Measurements from ENCODE around the gene TBCC. TPM values are rescaled to one million over a fixed set of nuclear protein-coding genes. Genes with fewer than 3 reads are reported as not detected.

TBCC gene
- total and polyA plus RNA-seq, 2 of the 8 experiments (the other 6 are each of a cell fraction or from before 2014, with no cell fraction given) = 22.7 to 25.5 TPM

DNA sequence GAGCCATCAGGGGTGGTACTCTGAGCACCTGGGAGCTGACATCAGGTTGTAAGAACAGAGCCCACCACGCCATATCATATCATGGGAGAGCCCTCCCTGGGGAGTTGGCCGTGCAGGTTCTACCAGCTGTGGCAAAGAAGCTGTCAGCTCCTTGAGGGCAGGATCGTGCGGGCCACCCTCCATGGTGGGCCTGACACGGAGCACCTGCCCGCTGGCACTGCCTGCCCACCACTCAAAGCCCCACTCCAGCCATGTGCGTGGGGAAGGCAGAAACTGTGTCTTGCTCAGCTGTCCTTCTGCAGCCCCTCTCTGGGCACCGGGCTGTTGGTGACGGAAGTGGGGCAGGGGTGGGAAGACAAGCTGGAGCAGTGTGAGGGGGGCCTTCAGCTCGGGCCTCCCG lies 37.8 kb downstream of the TBCC start (continued):
- TF ChIP-seq CTCF (IDR thresholded peaks at IDR 0.05; ENCODE audit: control extremely low read depth in 1 of 3, insufficient read depth in 1 of 3, low read depth in 1 of 3, low read length in 3 of 3) (no peak), SIN3A (conservative IDR thresholded peaks at IDR 0.05 in 1 of 2, IDR thresholded peaks at IDR 0.05 in 1 of 2; ENCODE audit: low read depth in 1 of 2, low read length in 2 of 2) (no peak)
